ENCODE results near the gene RAI1. TPM values are rescaled to one million over a fixed set of nuclear protein-coding genes. Genes with fewer than 3 reads are reported as not detected.
A peak's percentile ranks its signal among the peaks of the same experiment; 100 is the strongest.

RAI1 gene
- total and polyA plus RNA-seq, 2 of the 13 experiments (the other 11 are each of a cell fraction or from before 2014, with no cell fraction given) = 3.4 to 5.2 TPM

DNA sequence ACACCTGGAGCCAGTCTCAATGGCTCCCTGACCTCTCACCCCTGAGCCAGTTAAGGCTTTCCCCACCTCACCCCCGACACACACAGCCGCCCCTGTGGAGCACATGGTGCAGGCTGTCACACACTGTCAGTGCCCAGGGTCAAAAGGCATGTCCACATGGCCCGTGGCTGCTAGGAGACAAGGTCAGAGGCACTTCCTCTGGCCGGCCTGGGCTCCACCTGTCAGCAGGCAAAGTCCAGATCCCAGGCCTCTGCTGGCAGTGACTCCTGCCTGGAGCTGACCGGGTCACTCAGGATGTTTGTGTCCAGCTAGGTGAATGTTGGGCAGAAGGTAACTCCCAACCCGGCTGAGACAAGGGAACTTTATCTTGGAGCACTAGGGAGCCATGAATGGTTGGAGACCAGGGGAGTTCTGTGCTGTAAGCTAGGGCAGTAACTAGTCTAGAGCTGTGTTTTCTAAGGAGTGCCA lies 149.5 kb downstream of the RAI1 start (continued):
- TF ChIP-seq, protein P1, sequence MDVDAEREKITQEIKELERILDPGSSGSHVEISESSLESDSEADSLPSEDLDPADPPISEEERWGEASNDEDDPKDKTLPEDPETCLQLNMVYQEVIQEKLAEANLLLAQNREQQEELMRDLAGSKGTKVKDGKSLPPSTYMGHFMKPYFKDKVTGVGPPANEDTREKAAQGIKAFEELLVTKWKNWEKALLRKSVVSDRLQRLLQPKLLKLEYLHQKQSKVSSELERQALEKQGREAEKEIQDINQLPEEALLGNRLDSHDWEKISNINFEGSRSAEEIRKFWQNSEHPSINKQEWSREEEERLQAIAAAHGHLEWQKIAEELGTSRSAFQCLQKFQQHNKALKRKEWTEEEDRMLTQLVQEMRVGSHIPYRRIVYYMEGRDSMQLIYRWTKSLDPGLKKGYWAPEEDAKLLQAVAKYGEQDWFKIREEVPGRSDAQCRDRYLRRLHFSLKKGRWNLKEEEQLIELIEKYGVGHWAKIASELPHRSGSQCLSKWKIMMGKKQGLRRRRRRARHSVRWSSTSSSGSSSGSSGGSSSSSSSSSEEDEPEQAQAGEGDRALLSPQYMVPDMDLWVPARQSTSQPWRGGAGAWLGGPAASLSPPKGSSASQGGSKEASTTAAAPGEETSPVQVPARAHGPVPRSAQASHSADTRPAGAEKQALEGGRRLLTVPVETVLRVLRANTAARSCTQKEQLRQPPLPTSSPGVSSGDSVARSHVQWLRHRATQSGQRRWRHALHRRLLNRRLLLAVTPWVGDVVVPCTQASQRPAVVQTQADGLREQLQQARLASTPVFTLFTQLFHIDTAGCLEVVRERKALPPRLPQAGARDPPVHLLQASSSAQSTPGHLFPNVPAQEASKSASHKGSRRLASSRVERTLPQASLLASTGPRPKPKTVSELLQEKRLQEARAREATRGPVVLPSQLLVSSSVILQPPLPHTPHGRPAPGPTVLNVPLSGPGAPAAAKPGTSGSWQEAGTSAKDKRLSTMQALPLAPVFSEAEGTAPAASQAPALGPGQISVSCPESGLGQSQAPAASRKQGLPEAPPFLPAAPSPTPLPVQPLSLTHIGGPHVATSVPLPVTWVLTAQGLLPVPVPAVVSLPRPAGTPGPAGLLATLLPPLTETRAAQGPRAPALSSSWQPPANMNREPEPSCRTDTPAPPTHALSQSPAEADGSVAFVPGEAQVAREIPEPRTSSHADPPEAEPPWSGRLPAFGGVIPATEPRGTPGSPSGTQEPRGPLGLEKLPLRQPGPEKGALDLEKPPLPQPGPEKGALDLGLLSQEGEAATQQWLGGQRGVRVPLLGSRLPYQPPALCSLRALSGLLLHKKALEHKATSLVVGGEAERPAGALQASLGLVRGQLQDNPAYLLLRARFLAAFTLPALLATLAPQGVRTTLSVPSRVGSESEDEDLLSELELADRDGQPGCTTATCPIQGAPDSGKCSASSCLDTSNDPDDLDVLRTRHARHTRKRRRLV (CRISPR knock-in tag; IDR thresholded peaks at IDR 0.05) = no peak
- TF ChIP-seq NFYC (CRISPR knock-in tag; IDR thresholded peaks at IDR 0.05) (peak; percentile 43; the same call in 1 of the 2 replicates), SP2 (CRISPR knock-in tag; IDR thresholded peaks at IDR 0.05) (no peak), ZBTB7B (CRISPR knock-in tag; IDR thresholded peaks at IDR 0.05) (peak; percentile 84), HMGA1 (CRISPR knock-in tag; conservative IDR thresholded peaks at IDR 0.05) (no peak), SSRP1 (CRISPR knock-in tag; IDR thresholded peaks at IDR 0.05) (no peak), ZNF124 (CRISPR knock-in tag; IDR thresholded peaks at IDR 0.05) (no peak), FOXK2 (IDR thresholded peaks at IDR 0.05) (peak; percentile 96), MYC (CRISPR knock-in tag; IDR thresholded peaks at IDR 0.05; ENCODE audit: borderline replicate concordance) (peak; percentile 99), RCOR2 (CRISPR knock-in tag; IDR thresholded peaks at IDR 0.05) (peak; percentile 71)
- TF ChIP-seq, protein P2, sequence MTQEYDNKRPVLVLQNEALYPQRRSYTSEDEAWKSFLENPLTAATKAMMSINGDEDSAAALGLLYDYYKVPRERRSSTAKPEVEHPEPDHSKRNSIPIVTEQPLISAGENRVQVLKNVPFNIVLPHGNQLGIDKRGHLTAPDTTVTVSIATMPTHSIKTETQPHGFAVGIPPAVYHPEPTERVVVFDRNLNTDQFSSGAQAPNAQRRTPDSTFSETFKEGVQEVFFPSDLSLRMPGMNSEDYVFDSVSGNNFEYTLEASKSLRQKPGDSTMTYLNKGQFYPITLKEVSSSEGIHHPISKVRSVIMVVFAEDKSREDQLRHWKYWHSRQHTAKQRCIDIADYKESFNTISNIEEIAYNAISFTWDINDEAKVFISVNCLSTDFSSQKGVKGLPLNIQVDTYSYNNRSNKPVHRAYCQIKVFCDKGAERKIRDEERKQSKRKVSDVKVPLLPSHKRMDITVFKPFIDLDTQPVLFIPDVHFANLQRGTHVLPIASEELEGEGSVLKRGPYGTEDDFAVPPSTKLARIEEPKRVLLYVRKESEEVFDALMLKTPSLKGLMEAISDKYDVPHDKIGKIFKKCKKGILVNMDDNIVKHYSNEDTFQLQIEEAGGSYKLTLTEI (CRISPR knock-in tag; conservative IDR thresholded peaks at IDR 0.05) = no peak
- TF ChIP-seq, protein P3, sequence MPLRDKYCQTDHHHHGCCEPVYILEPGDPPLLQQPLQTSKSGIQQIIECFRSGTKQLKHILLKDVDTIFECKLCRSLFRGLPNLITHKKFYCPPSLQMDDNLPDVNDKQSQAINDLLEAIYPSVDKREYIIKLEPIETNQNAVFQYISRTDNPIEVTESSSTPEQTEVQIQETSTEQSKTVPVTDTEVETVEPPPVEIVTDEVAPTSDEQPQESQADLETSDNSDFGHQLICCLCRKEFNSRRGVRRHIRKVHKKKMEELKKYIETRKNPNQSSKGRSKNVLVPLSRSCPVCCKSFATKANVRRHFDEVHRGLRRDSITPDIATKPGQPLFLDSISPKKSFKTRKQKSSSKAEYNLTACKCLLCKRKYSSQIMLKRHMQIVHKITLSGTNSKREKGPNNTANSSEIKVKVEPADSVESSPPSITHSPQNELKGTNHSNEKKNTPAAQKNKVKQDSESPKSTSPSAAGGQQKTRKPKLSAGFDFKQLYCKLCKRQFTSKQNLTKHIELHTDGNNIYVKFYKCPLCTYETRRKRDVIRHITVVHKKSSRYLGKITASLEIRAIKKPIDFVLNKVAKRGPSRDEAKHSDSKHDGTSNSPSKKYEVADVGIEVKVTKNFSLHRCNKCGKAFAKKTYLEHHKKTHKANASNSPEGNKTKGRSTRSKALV (CRISPR knock-in tag; IDR thresholded peaks at IDR 0.05) = 0 out of 2 replicates have a peak, but pooled peaks have one; percentile 70
- TF ChIP-seq, protein P4, sequence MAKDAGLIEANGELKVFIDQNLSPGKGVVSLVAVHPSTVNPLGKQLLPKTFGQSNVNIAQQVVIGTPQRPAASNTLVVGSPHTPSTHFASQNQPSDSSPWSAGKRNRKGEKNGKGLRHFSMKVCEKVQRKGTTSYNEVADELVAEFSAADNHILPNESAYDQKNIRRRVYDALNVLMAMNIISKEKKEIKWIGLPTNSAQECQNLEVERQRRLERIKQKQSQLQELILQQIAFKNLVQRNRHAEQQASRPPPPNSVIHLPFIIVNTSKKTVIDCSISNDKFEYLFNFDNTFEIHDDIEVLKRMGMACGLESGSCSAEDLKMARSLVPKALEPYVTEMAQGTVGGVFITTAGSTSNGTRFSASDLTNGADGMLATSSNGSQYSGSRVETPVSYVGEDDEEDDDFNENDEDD (CRISPR knock-in tag; IDR thresholded peaks at IDR 0.05; ENCODE audit: borderline replicate concordance) = peak; percentile 86; the same call in 1 of the 2 replicates
- TF ChIP-seq, protein P5, sequence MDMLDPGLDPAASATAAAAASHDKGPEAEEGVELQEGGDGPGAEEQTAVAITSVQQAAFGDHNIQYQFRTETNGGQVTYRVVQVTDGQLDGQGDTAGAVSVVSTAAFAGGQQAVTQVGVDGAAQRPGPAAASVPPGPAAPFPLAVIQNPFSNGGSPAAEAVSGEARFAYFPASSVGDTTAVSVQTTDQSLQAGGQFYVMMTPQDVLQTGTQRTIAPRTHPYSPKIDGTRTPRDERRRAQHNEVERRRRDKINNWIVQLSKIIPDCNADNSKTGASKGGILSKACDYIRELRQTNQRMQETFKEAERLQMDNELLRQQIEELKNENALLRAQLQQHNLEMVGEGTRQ (IDR thresholded peaks at IDR 0.05; ENCODE audit: low read depth, low read length) = peak; percentile 59; the same call in 1 of the 2 replicates
- TF ChIP-seq, protein P5 (CRISPR knock-in tag; IDR thresholded peaks at IDR 0.05; ENCODE audit: borderline replicate concordance) = peak; percentile 54; the same call in 1 of the 2 replicates

Measured in HepG2 (cell line).